Smooth muscle cell of trachea (primary cell): ENCODE results near the gene MMP24OS. TPM values are rescaled to one million over a fixed set of nuclear protein-coding genes. Genes with fewer than 3 reads are reported as not detected.

Experiments used
- total RNA-seq: library from RNA; depleted of rRNA; stranded (reverse); fragments of >200 nt; gene quantifications from 2 replicates; pipeline ENCODE4 v1.2.1, GENCODE V29; 2014

The MMP24OS gene
- total RNA-seq = 16.0 and 35.1 TPM in 2 replicates

GRCh38 chr20:35277531-35278395, at the start of gene MMP24OS:
Gene MMP24OS, minus strand, starts transcription at chr20:35278122. Its CDS starts 193 bp downstream, at chr20:35277929.

GRCh38 chr20:35291654-35292503, 14.0 kb upstream of the MMP24OS start, which contains the start of gene FAM83C:
Gene FAM83C, minus strand, starts transcription at chr20:35292425. Its CDS starts 121 bp downstream, at chr20:35292304.

DNA sequence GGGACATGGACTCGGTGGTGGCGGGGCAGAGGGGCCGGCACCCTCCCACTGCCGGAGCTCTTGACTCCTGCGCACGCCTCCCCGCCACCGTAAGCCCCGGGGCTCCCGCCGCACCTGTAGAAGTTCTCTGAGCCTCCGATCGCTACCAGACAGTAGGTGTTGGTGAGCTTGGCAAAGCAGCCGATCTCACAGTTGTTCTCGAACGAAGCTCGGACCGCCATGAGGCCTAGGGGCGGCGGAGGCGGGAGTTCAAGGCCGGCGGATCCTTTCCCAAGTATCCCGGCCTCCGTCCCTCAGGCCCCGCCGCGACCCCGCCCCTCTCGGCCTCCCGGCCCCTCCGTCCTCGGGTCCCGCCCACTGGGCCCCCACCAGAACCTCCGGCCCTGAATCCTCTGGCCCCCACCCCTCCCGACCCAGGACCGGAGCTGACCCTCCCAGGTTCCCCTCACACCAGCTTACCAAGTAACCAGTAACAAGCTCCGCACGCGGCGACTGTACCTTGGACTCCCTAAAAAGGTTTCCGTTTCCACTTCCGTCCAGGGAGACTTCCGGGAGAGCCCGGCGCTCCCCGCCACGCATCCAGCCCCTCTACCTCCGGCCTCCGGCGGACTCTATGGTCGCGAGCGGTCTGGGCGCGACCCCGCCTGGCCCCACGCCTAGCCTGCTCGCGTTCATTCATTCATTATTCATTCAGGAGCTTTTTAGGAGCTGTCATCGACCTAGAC, 6.5 kb upstream of the MMP24OS start, which contains the start of gene EIF6:
TSS of gene EIF6 (minus strand) at position 506 of the 725 bp plus-strand sequence. CDS start at position 221, 285 bp downstream.

Other genes starting within 250 kb of the MMP24OS start
- gene TRPC4AP, start 185.3 kb downstream of the MMP24OS start, total RNA-seq = 86.2 and 90.2 TPM in 2 replicates
- 46.5 and 82.0 TPM in 2 replicates for gene EDEM2, start 130.8 kb downstream of the MMP24OS start, total RNA-seq
- gene PROCR, start 106.0 kb downstream of the MMP24OS start, total RNA-seq = 36.4 and 49.1 TPM in 2 replicates
- gene MMP24, start 51.4 kb downstream of the MMP24OS start, total RNA-seq = 0.29 and 0.50 TPM in 2 replicates
- 104 and 140 TPM in 2 replicates for gene EIF6, start 6.7 kb upstream of the MMP24OS start, total RNA-seq
- not detected in 2 replicates for gene FAM83C, start 14.3 kb upstream of the MMP24OS start, total RNA-seq
- gene UQCC1, start 133.9 kb upstream of the MMP24OS start, total RNA-seq = 28.5 and 34.2 TPM in 2 replicates
- gene GDF5, start 160.1 kb upstream of the MMP24OS start, total RNA-seq = 13.1 and 49.1 TPM in 2 replicates
- gene CEP250, start 177.5 kb upstream of the MMP24OS start, total RNA-seq = 35.1 and 52.8 TPM in 2 replicates